Rectal smooth muscle tissue (tissue), 1 donor: ENCODE data around the gene PLXNA3.

Experiments used
- H3K27ac ChIP-seq: one replicate; pipeline ENCODE4 v1.7.0; 2013; ENCODE audit warnings: low read depth, low read length, inconsistent platforms
- H3K27me3 ChIP-seq: one replicate; pipeline ENCODE4 v1.7.0; 2013; ENCODE audit warnings: low read length; ENCODE audit not compliant: control insufficient read depth, insufficient read depth
- H3K36me3 ChIP-seq: one replicate; pipeline ENCODE4 v1.7.0; 2013; ENCODE audit warnings: low read length; ENCODE audit not compliant: control insufficient read depth, insufficient read depth
- H3K4me1 ChIP-seq: one replicate; pipeline ENCODE4 v1.7.0; 2013; ENCODE audit warnings: low read length; ENCODE audit not compliant: control insufficient read depth, insufficient read depth
- H3K4me3 ChIP-seq: one replicate; pipeline ENCODE4 v1.7.0; 2013; ENCODE audit warnings: low read length
- H3K9ac ChIP-seq: one replicate; pipeline ENCODE4 v1.7.0; 2013; ENCODE audit warnings: low read length

Gene PLXNA3

GRCh38 chrX:154477891-154478477, 19.9 kb downstream of the PLXNA3 start:
- H3K9ac ChIP-seq = no peak overlapping the region
- H3K27me3 ChIP-seq = peaks cover 4% of the 10 kb centered on the region
- H3K4me3 ChIP-seq = peak overlapping the region; percentile 72
- H3K27ac ChIP-seq = peak overlapping the region; percentile 74
- H3K4me1 ChIP-seq = no peaks in the 10 kb centered on the region
- peaks cover 2% of the 10 kb centered on the region for H3K36me3 ChIP-seq

GRCh38 chrX:154478728-154479622, 20.9 kb downstream of the PLXNA3 start, which contains the start of gene LAGE3:
LAGE3 (minus strand) TSS chrX:154479281; CDS start chrX:154478915, 366 bp downstream.
- Histone ChIP-seq H3K9ac (no peak within 1 kb of the TSS), H3K4me3 (peak within 1 kb of the TSS; percentile 72), H3K27me3 (peaks cover 4% of the 10 kb centered on the region), H3K36me3 (peaks cover 2% of the 10 kb centered on the region), H3K27ac (peak within 1 kb of the TSS; percentile 74), H3K4me1 (no peaks in the 10 kb centered on the region)

DNA sequence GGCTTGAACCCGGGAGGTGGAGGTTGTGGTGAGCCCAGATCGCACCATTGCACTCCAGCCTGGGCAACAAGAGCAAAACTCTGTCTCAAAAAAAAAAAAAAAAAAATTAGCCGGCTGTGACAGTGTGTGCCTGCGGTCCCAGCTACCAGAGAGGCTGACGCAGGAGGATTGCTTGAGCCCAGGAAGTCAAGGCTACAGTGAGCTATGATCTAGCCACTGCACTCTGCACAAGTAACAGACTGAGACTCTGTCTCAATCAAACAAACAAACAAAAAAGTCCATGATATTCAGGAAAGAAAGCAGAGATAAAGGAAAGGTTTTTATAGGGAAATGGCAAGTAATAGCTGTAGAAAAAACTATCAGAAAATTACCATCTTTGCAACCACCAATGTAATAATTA, 23.1 kb downstream of the PLXNA3 start:
- H3K27ac ChIP-seq = no peak overlapping the region
- H3K4me3 ChIP-seq = no peak overlapping the region
- no peak overlapping the region for H3K9ac ChIP-seq
- peaks cover 4% of the 10 kb centered on the region for H3K27me3 ChIP-seq
- H3K4me1 ChIP-seq = peaks cover 3% of the 10 kb centered on the region
- H3K36me3 ChIP-seq = peaks cover 2% of the 10 kb centered on the region

- Histone ChIP-seq H3K36me3 (no peaks in the 10 kb centered on the region), H3K4me1 (peaks cover 3% of the 10 kb centered on the region), H3K27me3 (peaks cover 4% of the 10 kb centered on the region), H3K9ac (no peak overlapping the region), H3K27ac (no peak overlapping the region), H3K4me3 (no peak overlapping the region)
Observed at GRCh38 chrX:154481911-154482601, 24.0 kb downstream of the PLXNA3 start.

- Histone ChIP-seq H3K4me1 (peaks cover 3% of the 10 kb centered on the region), H3K27me3 (peaks cover 4% of the 10 kb centered on the region), H3K27ac (no peak overlapping the region), H3K36me3 (no peaks in the 10 kb centered on the region), H3K4me3 (no peak overlapping the region), H3K9ac (no peak overlapping the region)
Observed at GRCh38 chrX:154482786-154483185, 24.7 kb downstream of the PLXNA3 start.

DNA sequence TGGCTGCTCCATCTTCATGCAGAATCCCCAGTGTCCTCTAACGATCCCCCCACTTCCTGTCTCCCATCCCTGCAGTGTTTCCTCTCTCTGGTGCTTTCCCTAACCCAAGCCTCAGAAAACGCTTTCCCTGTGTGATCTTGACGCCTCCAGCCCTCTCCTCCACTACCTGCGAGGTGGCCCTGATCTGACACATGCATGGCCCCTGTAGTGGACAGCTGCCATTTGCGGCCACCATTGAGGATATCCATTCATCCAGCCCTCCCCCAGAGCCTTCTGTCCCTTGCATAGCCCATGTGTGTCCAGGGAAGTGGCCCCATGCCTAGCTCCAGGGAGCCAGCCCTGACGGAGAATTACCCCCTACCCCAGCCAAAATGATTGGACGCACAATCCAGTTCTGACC, 25.2 kb downstream of the PLXNA3 start:
- Histone ChIP-seq H3K27ac (no peak overlapping the region), H3K36me3 (no peaks in the 10 kb centered on the region), H3K27me3 (peaks cover 4% of the 10 kb centered on the region)

GRCh38 chrX:154484255-154485149, 26.4 kb downstream of the PLXNA3 start:
- peaks cover 4% of the 10 kb centered on the region for H3K27me3 ChIP-seq
- H3K4me3 ChIP-seq = no peak overlapping the region
- no peak overlapping the region for H3K27ac ChIP-seq
- no peak overlapping the region for H3K9ac ChIP-seq
- no peaks in the 10 kb centered on the region for H3K36me3 ChIP-seq
- peaks cover 3% of the 10 kb centered on the region for H3K4me1 ChIP-seq

More for the DNA sequence above, 25.2 kb downstream of the PLXNA3 start:
- no peak overlapping the region for H3K9ac ChIP-seq
- H3K4me3 ChIP-seq = no peak overlapping the region
- peaks cover 3% of the 10 kb centered on the region for H3K4me1 ChIP-seq

DNA sequence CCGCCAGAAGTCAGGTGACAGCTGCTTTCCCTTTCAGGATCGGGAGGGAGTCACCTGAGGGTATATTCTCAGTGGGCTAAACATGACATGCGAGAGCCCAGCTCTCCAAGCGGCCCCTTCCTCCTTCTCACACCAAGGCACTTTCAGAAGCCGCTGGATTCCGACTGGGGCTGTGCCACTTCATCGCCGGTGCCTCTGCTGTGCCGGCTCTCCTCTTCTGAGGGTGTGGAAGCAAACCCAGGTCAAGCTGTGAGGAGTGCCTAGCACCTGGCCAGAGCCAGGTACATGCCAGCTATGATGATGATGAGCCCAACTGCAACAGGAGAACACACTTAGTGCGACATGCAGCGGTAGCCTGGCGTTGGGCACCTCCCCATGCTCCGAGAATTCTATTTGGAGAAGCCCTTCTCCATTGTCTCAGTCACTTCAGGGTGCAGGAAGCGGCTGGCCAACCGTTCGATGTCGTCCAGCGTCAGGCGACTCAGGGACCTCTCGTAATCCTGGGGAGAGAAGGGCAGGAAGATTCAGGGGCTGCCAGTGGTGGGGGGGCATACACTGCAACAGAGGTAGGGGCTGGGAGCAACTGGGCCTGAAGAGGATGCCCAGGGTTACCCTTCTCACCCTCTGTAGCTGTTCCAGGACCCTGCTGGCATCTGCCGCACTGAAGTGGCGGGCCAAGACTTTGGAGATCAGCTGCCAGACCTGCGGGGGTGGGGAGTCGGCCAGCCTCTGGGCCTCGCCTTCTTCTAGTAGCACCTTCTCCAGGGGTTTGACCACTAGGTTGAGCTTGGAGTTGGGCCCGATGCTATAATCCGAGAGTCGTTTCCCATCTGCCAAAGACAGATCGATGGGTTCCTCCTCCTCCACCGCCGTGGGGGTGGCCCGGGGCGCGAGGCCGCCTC, 27.3 kb downstream of the PLXNA3 start:
- peak overlapping the region; percentile 58 for H3K4me3 ChIP-seq
- H3K36me3 ChIP-seq = no peaks in the 10 kb centered on the region
- H3K4me1 ChIP-seq = peaks cover 3% of the 10 kb centered on the region
- H3K27ac ChIP-seq = peak overlapping the region; percentile 63
- peak overlapping the region; percentile 62 for H3K9ac ChIP-seq
- H3K27me3 ChIP-seq = peaks cover 4% of the 10 kb centered on the region

DNA sequence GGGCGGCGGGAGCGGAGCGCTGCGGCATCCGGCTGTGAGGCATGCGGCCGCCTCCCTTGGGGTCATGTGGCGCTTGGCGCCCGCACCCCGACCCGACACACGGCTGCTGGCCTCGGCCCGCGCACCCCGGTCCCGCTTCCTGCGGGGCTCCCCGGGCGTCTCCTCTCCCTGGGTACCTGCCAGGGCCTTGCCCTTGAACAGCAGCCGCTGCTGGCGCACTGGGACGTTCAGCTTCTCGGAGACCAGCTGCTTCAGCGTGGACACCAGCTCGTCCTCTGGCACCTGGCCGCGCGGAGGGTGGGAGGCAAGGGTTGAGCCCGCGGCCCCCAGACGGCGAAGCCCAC, 27.9 kb downstream of the PLXNA3 start:
- Histone ChIP-seq H3K4me1 (peaks cover 3% of the 10 kb centered on the region), H3K27me3 (peaks cover 4% of the 10 kb centered on the region), H3K36me3 (no peaks in the 10 kb centered on the region), H3K4me3 (peak overlapping the region; percentile 58), H3K9ac (peak overlapping the region; percentile 62), H3K27ac (peak overlapping the region; percentile 63)

DNA sequence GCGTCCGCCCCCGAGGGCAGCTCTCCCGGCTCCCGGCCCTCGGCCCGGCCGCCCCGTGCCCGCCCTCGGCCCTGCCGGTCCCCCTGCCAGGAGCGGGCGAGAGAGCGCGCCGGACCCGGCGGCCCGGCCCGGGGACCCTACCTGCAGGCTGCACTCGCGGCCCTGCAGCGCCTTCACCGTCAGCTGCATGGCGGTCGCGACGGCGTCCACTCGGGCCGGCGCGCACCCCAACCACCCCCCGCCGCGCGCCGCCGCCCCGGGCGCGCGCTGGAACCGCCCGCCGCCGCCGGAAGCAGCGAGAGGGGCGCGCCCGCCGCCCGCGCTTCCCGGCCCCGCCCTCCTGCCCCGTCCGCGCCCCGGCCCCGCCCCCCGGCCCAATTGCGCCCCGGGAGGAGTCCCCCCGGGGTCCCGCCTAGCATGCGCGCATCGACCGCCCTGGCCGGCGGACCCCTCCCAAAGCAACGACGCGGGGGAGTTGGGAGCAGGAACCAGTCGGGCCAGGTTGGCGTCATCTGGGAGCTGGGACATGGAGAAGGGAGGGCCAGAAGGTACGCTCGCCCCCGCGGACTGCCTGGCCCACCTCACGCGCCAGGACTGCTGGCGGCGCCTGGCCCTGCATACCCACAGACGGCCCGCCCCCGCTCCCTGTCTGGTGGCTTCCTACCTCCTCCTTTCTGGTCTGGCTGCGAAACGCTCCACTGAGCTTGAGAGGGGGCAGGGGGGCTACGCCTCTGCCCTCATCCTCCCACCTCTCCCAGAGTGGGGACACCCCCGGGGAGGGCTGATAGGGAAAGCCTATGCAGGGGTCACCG, 28.5 kb downstream of the PLXNA3 start, which contains the start of gene UBL4A:
TSS of gene UBL4A (minus strand) at position 220 of the 812 bp plus-strand sequence. CDS start at position 189, 31 bp downstream.
- peaks cover 3% of the 10 kb centered on the region for H3K4me1 ChIP-seq
- peaks cover 4% of the 10 kb centered on the region for H3K27me3 ChIP-seq
- H3K4me3 ChIP-seq = peak within 1 kb of the TSS; percentile 58
- H3K27ac ChIP-seq = peak within 1 kb of the TSS; percentile 72
- peak within 1 kb of the TSS; percentile 62 for H3K9ac ChIP-seq
- no peaks in the 10 kb centered on the region for H3K36me3 ChIP-seq
